ENCODE results near the gene KASH5.

The KASH5 gene

GRCh38 chr19:49387936-49388372, at the start of gene KASH5:
KASH5 (plus strand) TSS chr19:49388249; CDS start chr19:49390884, 2,635 bp downstream.
- peak; percentile 69 for DNase-seq (ENCODE audit: low read depth)

DNA sequence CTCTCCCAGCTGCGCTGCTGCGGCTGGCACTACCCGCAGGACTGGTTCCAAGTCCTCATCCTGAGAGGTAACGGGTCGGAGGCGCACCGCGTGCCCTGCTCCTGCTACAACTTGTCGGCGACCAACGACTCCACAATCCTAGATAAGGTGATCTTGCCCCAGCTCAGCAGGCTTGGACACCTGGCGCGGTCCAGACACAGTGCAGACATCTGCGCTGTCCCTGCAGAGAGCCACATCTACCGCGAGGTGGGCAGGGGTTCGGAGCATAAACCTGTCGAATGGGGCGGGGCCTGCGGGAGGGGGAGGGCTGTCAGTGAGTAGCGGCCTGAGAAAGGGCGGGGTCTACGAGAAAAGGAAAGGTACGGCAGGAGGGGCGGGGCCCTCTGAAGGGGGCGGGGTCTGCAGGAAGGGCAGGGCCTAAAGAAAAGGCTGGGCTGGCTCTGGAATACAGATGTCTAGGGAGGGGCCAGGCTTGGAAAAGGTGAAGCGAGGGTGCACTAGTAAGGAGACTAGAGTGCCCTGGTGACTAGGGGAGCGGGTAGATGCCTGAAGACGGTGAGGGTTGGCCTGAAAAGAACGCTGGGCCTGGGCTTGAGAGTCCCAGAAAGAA, 49.3 kb upstream of the KASH5 start:
- no peak for DNase-seq (ENCODE audit: low read depth)

- DNase-seq (ENCODE audit: low read depth), result no peak
Measured at GRCh38 chr19:49339301-49340068, 48.6 kb upstream of the KASH5 start.

DNA sequence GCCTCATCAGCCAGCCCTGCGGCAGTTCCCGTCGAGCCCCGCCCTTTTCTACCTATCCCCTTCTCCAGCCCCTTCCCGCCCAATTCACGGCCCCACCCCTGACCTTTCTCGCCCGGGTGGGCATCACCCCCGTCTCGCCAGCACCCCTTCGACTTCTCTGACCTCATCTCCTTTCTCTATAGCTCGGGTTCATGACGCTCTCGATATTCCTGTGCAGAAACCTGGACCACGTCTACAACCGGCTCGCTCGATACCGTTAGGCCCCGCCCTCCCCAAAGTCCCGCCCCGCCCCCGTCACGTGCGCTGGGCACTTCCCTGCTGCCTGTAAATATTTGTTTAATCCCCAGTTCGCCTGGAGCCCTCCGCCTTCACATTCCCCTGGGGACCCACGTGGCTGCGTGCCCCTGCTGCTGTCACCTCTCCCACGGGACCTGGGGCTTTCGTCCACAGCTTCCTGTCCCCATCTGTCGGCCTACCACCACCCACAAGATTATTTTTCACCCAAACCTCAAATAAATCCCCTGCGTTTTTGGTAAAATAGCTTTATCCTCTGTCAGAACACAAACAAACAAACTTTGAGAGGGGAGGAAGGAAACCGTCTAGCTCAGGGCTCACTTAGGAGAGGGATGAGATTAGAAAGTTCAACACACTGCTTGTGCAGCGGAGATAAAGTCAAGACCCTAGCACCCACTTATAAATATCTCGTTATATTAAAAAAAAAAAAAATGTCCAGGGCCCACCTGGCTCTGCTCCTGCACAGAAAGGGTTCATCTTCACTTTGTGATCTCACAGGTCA, 47.8 kb upstream of the KASH5 start:
- no peak for DNase-seq (ENCODE audit: low read depth)

- no peak for DNase-seq (ENCODE audit: low read depth)
Measured at GRCh38 chr19:49340865-49341718, 47.0 kb upstream of the KASH5 start.

DNA sequence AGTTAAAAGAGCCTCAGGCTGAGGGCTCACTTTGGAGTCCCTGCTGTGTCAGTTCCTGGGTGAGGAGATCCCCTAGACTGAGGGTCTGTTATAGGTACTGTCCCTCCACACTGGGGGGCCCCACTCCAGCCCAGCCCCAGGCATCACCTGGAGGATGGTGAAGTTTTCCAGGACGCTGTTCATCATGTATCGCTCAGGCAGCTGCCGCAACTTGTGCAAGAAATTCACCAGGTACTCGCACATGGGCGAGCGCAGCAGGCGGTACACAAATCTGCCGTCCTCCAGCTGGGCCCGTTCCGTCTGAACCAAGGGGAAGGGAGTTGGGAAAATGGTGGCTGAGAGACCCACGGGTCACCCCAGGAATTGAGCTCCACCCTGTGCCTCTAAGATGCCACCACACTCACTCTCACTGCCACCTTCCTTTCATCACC, 45.7 kb upstream of the KASH5 start:
- no peak for DNase-seq (ENCODE audit: low read depth)

GRCh38 chr19:49343123-49343522, 44.9 kb upstream of the KASH5 start:
- DNase-seq (ENCODE audit: low read depth), result no peak

GRCh38 chr19:49344505-49345423, 43.3 kb upstream of the KASH5 start:
- DNase-seq (ENCODE audit: low read depth), result no peak

- no peak for DNase-seq (ENCODE audit: low read depth)
Measured at GRCh38 chr19:49347191-49347590, 40.9 kb upstream of the KASH5 start.

DNA sequence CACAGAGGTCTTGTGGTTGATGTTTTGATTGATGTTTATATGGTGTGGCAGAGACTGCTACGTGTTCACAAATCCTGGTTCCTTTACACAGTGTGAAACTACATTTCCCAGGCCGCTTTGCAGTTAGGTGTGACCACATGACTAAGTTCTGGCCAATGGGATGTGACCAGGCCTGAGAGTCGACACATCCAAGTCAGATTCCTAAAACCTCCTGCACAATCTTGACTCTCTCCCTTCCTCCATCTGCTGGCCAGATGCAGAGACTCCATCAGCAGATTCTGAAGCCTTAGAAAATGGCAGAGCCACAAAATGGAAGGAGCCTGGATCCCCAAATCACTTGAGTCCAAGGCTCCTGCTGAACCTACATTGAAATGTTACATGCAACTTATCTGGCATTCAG, 40.2 kb upstream of the KASH5 start:
- DNase-seq (ENCODE audit: low read depth), result no peak

DNA sequence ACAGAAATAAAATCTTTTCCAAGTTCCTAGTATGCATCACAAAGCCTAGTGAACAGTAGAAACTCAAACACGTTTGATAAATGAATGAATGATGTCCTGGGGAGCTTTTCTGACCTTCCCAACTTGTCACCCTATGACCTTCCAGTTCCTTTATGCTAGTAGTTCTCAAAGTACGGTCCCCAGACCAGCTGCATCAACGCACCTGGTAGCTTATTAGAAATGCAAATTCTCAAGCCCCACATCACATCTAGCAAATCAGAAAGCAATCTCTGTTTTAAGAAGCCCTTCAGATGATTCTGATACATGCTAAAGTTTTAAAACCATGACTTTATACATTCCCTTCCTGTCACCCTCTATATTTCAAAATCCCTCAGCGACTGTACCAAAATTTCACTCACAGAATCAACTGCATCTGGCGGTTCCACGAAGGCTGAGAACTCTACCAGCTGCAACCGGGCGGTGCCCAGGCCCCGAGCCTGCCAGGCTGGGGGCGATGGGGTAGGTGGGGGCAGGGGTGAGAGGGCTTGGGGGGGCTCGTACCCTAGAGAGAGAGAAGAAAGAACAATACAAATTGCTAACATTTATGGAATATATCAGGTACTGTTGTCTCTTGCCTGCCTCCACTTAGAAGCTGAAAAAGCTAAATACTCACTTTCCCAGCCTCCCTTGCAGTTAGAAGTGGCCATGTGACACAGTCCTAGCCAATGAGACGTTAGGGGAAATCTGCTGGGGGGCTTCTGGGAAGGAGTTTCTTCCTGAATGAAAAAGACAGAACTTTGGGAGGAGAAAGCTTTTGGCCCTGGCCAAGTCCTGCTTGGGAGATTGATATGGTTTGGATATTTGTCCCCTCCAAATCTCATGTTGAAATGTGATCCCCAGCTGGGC, 39.5 kb upstream of the KASH5 start:
- no peak for DNase-seq (ENCODE audit: low read depth)

GRCh38 chr19:49349567-49349966, 38.5 kb upstream of the KASH5 start:
- DNase-seq (ENCODE audit: low read depth), result no peak

DNA sequence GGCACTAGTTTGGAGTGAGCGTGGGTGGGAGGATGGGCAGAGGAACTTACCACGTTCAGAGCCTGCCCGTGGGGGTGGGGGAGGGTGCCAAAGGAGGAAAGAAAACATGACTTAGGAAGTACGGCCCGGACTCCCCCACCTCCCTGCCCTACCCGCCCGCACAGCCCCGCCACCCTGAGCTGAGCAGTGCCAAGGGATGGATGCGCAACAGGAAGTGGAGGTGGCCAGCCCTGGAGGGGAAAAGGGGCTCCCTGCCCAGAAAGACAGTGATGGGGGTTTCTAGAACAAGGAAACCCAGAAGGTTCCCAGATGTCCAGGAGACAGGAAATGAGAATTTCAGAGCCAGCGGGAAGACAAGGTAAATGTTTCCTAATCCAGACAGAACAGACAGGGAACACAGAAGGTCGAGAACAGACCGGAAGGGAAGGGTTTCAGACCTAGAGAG, 32.1 kb upstream of the KASH5 start:
- no peak for DNase-seq (ENCODE audit: low read depth)

- DNase-seq (ENCODE audit: low read depth), result no peak
Measured at GRCh38 chr19:49356382-49356781, 31.7 kb upstream of the KASH5 start.

DNA sequence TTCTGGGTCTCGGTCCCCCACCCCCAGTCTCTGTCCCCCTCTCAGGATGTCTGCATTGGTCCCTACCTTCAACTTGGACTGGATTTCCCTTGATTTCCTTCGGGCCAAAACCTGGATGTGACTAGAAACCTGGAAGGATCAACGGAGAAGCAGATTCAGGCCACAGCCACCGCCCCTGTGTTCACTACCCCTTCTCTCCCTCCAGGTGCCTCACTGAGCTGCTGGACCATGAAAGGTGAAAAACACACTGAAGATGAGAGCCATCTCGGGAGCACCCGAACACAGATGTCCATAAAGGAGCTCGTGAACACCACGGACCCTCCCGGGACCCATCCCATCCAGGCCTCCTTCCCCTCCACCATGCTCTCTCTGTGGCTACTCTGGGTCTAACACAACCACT, 30.9 kb upstream of the KASH5 start:
- DNase-seq (ENCODE audit: low read depth), result no peak

DNA sequence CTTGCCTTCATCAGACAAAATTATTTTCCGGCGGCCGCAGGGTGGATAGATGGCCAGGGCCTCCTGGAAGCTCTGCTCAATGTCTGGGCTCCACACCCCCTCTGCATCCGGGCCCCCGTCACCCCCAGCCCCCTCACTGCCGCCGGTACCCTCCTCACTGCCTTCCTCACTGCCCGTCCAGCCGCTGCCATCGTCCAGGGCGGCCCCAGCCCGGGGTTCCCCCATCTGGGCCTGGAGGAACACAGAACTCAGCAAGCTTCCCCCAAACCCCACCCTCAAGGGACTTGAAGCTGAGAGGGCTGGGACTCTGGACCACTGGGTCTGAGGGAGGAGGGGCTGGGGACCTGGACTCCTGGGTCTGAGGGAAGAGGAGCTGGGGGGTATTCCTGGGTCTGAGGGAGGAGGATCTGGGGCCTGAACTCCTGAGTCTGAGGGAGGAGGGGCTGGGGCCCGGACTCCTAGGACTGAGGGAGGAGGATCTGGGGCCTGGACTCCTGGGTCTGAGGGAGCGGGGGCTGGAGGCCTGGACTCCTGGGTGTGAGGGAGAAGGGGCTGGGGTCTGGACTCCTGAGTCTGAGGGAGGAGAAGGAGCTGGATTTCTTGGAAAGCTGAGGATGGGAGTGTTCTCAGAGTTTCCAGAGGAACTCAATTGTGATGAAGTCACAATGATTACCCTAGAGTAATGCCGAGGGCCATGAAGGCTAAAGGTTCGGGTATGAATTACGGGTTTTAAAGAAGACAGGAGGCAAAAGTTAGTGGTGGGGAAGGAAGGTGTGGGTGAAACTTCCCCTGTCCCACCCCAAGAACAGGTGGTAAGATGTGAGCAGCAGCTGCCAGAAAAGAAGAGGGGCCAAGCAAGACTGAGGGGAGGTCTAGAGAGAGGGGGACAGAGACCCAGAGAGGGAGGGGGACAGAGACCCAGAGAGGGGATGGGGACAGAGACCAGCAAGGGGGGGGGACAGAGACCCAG, 27.9 kb upstream of the KASH5 start:
- no peak for DNase-seq (ENCODE audit: low read depth)

DNA sequence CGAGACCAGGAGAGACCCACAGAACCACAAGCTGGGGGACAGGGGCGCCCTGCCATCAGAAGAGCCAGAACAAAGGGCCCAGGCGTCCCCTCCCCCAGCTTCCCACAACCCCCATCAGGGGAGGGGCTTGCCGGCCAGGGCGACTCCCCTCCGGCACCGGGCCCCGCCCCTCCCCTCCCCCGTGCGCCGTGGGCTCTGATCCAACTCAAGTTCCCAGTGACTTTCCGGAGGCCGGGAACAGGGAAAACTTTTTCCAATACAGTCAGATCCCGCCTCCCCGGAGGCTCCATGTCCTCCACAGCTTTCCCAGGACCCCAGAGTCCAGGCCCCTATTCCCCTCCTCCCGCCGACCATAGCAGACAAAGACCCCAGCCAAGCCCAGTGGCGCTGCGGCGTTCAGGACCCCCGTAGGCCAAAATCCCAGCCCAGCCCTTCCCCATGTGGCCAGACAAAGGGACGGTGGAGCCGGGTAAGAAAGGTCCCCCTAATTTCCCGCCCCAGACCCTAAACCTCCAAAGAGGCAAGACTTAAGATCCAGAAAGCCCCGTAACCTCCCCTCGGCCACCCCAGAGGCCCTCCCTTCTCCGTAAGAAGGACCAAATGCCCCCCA, 26.5 kb upstream of the KASH5 start:
- DNase-seq (ENCODE audit: low read depth), result no peak

Measured in stimulated activated CD8-positive, alpha-beta memory T cell treated with anti-CD3 and anti-CD28 coated beads, Interleukin-12 subunit alpha, Interleukin-12 subunit beta, amount 100 ng/mL, for 4 hours (primary cell).